Caco-2 (cell line): Measurements from ENCODE around the gene STX1A. TPM values are rescaled to one million over a fixed set of nuclear protein-coding genes. Genes with fewer than 3 reads are reported as not detected.
A peak's percentile ranks its signal among the peaks of the same experiment; 100 is the strongest.

Experiments used
- BruUV-seq: library from RNA; stranded (reverse); fragments of 400-500 nt; replicated peaks from 2 replicates; lab custom pipeline; 2021; lab: Mats Ljungman, UMichigan
- CTCF ChIA-PET: fragments of 300-600 bp; sonication (Branson Sonifier 250); formaldehyde crosslinking; loops from one replicate; lab custom pipeline; 2022; ENCODE audit warnings: antibody characterized with exemption; lab: Charles Lee
- POLR2A ChIA-PET: fragments of 300-600 bp; sonication (Branson Sonifier 250); formaldehyde crosslinking; loops from one replicate; lab custom pipeline; 2022; ENCODE audit warnings: antibody characterized with exemption; lab: Charles Lee
- DNase-seq, 2 experiments: peaks; one replicate each; pipeline versions ENCODE4 v3.0.0 to v3.0.0-alpha.2; 2020 to 2022
- H3K27me3 ChIP-seq: replicated peaks from 2 replicates; pipeline ENCODE4 v1.6.0; 2011; ENCODE audit warnings: low read length; ENCODE audit not compliant: control insufficient read depth, insufficient read depth
- H3K36me3 ChIP-seq: 2 replicates; pipeline ENCODE4 v1.5.1; 2011; ENCODE audit warnings: low read length; ENCODE audit not compliant: control insufficient read depth, insufficient read depth
- H3K4me1 ChIP-seq: fragments of 250-450 bp; sonication (Bioruptor Pico); 2 replicates; pipeline ENCODE4 v1.5.1; 2020; ENCODE audit warnings: mild to moderate bottlenecking
- H3K4me3 ChIP-seq: 2 replicates; pipeline ENCODE4 v1.5.1; 2011; ENCODE audit warnings: low read depth, mild to moderate bottlenecking, control low read depth, low read length
- H3K9me3 ChIP-seq: fragments of 250-450 bp; sonication (Bioruptor Pico); 2 replicates; pipeline ENCODE4 v1.5.1; 2020; ENCODE audit warnings: mild to moderate bottlenecking, moderate library complexity
- H3K27ac Mint-ChIP-seq: one replicate; pipeline ENCODE4 v1.8.0; 2022; ENCODE audit warnings: mixed read lengths; ENCODE audit not compliant: unreplicated experiment
- H3K27me3 Mint-ChIP-seq: one replicate; pipeline ENCODE4 v1.8.0; 2022; ENCODE audit warnings: mixed read lengths; ENCODE audit not compliant: insufficient read depth, unreplicated experiment
- H3K36me3 Mint-ChIP-seq: one replicate; pipeline ENCODE4 v1.8.0; 2022; ENCODE audit warnings: mild to moderate bottlenecking, mixed read lengths; ENCODE audit not compliant: insufficient read depth, unreplicated experiment
- H3K4me1 Mint-ChIP-seq: one replicate; pipeline ENCODE4 v1.8.0; 2022; ENCODE audit warnings: low read depth, mixed read lengths; ENCODE audit not compliant: unreplicated experiment
- H3K4me3 Mint-ChIP-seq: one replicate; pipeline ENCODE4 v1.8.0; 2022; ENCODE audit warnings: mild to moderate bottlenecking, moderate library complexity, mixed read lengths; ENCODE audit not compliant: unreplicated experiment
- H3K9me3 Mint-ChIP-seq: one replicate; pipeline ENCODE4 v1.8.0; 2022; ENCODE audit warnings: mixed read lengths; ENCODE audit not compliant: unreplicated experiment
- intact Hi-C: fragments of 100-400 bp; cut with micrococcal nuclease; formaldehyde crosslinking; loops from one replicate; pipeline ENCODE4 v1.10.0; 2022; ENCODE audit not compliant: unreplicated experiment
- total RNA-seq: library from RNA; stranded (reverse); gene quantifications from 2 replicates; pipeline ENCODE4 v1.2.3, GENCODE V29; 2022
- TF ChIP-seq, protein P1 (sequence below), 2 experiments: fragments of 200-600 bp in 1 of 2; IDR thresholded peaks; 1 replicate in 1 of 2; 2 replicates in 1 of 2; pipeline versions ENCODE4 v1.5.1 to v1.8.0; 2011 to 2022; ENCODE audit warnings: antibody characterized with exemption in 1 of 2, control low read depth in 1 of 2, inconsistent platforms in 1 of 2, low read depth in 1 of 2, low read length in 1 of 2, mild to moderate bottlenecking in 1 of 2, moderate library complexity in 1 of 2; ENCODE audit not compliant: insufficient read depth in 1 of 2, severe bottlenecking in 1 of 2, unreplicated experiment in 1 of 2

Gene STX1A
- total RNA-seq, 1 experiment from 2014 or later: 28.6 TPM

GRCh38 chr7:73708961-73709549 is 10.4 kb downstream of the STX1A start:
- Histone ChIP-seq H3K9me3 (no peaks in the 10 kb centered on the region), H3K36me3 (peaks cover 1% of the 10 kb centered on the region), H3K4me3 (no peak overlapping the region), H3K27me3 (no peaks in the 10 kb centered on the region), H3K4me1 (no peaks in the 10 kb centered on the region)
- no peak for DNase-seq
- Mint-ChIP-seq H3K27me3 (no peaks in the 10 kb centered on the region), H3K4me1 (no peaks in the 10 kb centered on the region), H3K36me3 (peaks cover 43% of the 10 kb centered on the region), H3K9me3 (no peaks in the 10 kb centered on the region), H3K4me3 (no peak overlapping the region), H3K27ac (no peak overlapping the region)
- TF ChIP-seq, protein P1, sequence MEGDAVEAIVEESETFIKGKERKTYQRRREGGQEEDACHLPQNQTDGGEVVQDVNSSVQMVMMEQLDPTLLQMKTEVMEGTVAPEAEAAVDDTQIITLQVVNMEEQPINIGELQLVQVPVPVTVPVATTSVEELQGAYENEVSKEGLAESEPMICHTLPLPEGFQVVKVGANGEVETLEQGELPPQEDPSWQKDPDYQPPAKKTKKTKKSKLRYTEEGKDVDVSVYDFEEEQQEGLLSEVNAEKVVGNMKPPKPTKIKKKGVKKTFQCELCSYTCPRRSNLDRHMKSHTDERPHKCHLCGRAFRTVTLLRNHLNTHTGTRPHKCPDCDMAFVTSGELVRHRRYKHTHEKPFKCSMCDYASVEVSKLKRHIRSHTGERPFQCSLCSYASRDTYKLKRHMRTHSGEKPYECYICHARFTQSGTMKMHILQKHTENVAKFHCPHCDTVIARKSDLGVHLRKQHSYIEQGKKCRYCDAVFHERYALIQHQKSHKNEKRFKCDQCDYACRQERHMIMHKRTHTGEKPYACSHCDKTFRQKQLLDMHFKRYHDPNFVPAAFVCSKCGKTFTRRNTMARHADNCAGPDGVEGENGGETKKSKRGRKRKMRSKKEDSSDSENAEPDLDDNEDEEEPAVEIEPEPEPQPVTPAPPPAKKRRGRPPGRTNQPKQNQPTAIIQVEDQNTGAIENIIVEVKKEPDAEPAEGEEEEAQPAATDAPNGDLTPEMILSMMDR (IDR thresholded peaks at IDR 0.05; ENCODE audit: insufficient read depth in 1 of 2, low read depth in 1 of 2, low read length in 1 of 2, severe bottlenecking in 1 of 2, unreplicated experiment in 1 of 2): no peak
- intact Hi-C loops: no loop called here
- no TSS peak for BruUV-seq
- POLR2A ChIA-PET: no interaction called here
- CTCF ChIA-PET: no interaction called here

GRCh38 chr7:73707045-73707631 is 12.3 kb downstream of the STX1A start:
- Histone ChIP-seq H3K9me3 (no peaks in the 10 kb centered on the region), H3K27me3 (no peaks in the 10 kb centered on the region), H3K4me1 (no peaks in the 10 kb centered on the region), H3K36me3 (peaks cover 1% of the 10 kb centered on the region; the same call in 1 of the 2 replicates), H3K4me3 (no peak overlapping the region)
- peaks cover 58% of the 10 kb centered on the region for H3K36me3 Mint-ChIP-seq
- DNase-seq: no peak
- TF ChIP-seq, protein P1 (IDR thresholded peaks at IDR 0.05; ENCODE audit: insufficient read depth in 1 of 2, low read depth in 1 of 2, low read length in 1 of 2, severe bottlenecking in 1 of 2, unreplicated experiment in 1 of 2): no peak
- ChIA-PET POLR2A (no interaction called here), CTCF (no interaction called here)
- no TSS peak for BruUV-seq
- intact Hi-C loops: no loop called here
- H3K9me3 Mint-ChIP-seq: no peaks in the 10 kb centered on the region
- H3K27ac Mint-ChIP-seq: peak overlapping the region; percentile 59
- no peak overlapping the region for H3K4me3 Mint-ChIP-seq
- no peaks in the 10 kb centered on the region for H3K27me3 Mint-ChIP-seq
- H3K4me1 Mint-ChIP-seq: no peaks in the 10 kb centered on the region

- no peak overlapping the region for H3K4me3 ChIP-seq
Measured at GRCh38 chr7:73706126-73707044, 13.1 kb downstream of the STX1A start.

More at GRCh38 chr7:73706126-73707044, 13.1 kb downstream of the STX1A start:
- peaks cover 66% of the 10 kb centered on the region for H3K36me3 Mint-ChIP-seq
- Histone ChIP-seq H3K9me3 (no peaks in the 10 kb centered on the region), H3K4me1 (no peaks in the 10 kb centered on the region), H3K27me3 (no peaks in the 10 kb centered on the region), H3K36me3 (peaks cover 1% of the 10 kb centered on the region; the same call in 1 of the 2 replicates)
- no peak for DNase-seq
- H3K4me1 Mint-ChIP-seq: no peaks in the 10 kb centered on the region
- TF ChIP-seq, protein P1 (IDR thresholded peaks at IDR 0.05; ENCODE audit: insufficient read depth in 1 of 2, low read depth in 1 of 2, low read length in 1 of 2, severe bottlenecking in 1 of 2, unreplicated experiment in 1 of 2): no peak
- H3K27me3 Mint-ChIP-seq: no peaks in the 10 kb centered on the region
- POLR2A ChIA-PET: no interaction called here
- CTCF ChIA-PET: no interaction called here
- H3K4me3 Mint-ChIP-seq: no peak overlapping the region
- BruUV-seq: no TSS peak
- H3K27ac Mint-ChIP-seq: peak overlapping the region; percentile 59
- intact Hi-C loops: no loop called here
- no peaks in the 10 kb centered on the region for H3K9me3 Mint-ChIP-seq
